Measurements from ENCODE around the gene TRIM37.

Gene TRIM37

GRCh38 chr17:58936295-58936694 is 170.4 kb downstream of the TRIM37 start:
- no peak for DNase-seq (ENCODE audit: extremely low read depth, low read depth)
- TF ChIP-seq, protein P1, sequence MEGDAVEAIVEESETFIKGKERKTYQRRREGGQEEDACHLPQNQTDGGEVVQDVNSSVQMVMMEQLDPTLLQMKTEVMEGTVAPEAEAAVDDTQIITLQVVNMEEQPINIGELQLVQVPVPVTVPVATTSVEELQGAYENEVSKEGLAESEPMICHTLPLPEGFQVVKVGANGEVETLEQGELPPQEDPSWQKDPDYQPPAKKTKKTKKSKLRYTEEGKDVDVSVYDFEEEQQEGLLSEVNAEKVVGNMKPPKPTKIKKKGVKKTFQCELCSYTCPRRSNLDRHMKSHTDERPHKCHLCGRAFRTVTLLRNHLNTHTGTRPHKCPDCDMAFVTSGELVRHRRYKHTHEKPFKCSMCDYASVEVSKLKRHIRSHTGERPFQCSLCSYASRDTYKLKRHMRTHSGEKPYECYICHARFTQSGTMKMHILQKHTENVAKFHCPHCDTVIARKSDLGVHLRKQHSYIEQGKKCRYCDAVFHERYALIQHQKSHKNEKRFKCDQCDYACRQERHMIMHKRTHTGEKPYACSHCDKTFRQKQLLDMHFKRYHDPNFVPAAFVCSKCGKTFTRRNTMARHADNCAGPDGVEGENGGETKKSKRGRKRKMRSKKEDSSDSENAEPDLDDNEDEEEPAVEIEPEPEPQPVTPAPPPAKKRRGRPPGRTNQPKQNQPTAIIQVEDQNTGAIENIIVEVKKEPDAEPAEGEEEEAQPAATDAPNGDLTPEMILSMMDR (IDR thresholded peaks at IDR 0.05; ENCODE audit: low read depth, low read length), result no peak

GRCh38 chr17:58932956-58933355 is 173.7 kb downstream of the TRIM37 start:
- TF ChIP-seq, protein P1 (IDR thresholded peaks at IDR 0.05; ENCODE audit: low read depth, low read length), result no peak
- DNase-seq (ENCODE audit: extremely low read depth, low read depth), result no peak
